ENCODE data around the gene MEGF6. TPM values are rescaled to one million over a fixed set of nuclear protein-coding genes. Genes with fewer than 3 reads are reported as not detected.

Gene MEGF6
- total and polyA plus RNA-seq, 4 donors = 53.7 to 332 (median 157) TPM

- Histone ChIP-seq H3K27ac (ENCODE audit: low read depth in 1 of 2, low read length in 2 of 2) (no peak overlapping the region), H3K27me3 (ENCODE audit: control insufficient read depth in 1 of 2, insufficient read depth in 2 of 2, low read length in 1 of 2) (no peaks in the 10 kb centered on the region), H3K4me1 (ENCODE audit: control insufficient read depth in 1 of 2, insufficient read depth in 2 of 2, low read length in 2 of 2) (no peaks in the 10 kb centered on the region), H3K9me3 (ENCODE audit: control insufficient read depth, low read length) (no peaks in the 10 kb centered on the region), H3K4me3 (ENCODE audit: low read length in 2 of 2) (no peak overlapping the region), H3K36me3 (ENCODE audit: control insufficient read depth in 1 of 2, insufficient read depth in 2 of 2, low read length in 1 of 2) (peaks cover under 1 to 5% of the 10 kb centered on the region in 2 donors)
- no peak for DNase-seq
- 94% methylated on average over 14 of the region's 14 CpGs for WGBS, 2 donors
- intact Hi-C loops (cut with DNase I) = no loop called here
- ATAC-seq (ENCODE audit: low FRiP score) = no peak
These were observed 126.3 kb downstream of the MEGF6 start for GRCh38 chr1:3485016-3485415.

DNA sequence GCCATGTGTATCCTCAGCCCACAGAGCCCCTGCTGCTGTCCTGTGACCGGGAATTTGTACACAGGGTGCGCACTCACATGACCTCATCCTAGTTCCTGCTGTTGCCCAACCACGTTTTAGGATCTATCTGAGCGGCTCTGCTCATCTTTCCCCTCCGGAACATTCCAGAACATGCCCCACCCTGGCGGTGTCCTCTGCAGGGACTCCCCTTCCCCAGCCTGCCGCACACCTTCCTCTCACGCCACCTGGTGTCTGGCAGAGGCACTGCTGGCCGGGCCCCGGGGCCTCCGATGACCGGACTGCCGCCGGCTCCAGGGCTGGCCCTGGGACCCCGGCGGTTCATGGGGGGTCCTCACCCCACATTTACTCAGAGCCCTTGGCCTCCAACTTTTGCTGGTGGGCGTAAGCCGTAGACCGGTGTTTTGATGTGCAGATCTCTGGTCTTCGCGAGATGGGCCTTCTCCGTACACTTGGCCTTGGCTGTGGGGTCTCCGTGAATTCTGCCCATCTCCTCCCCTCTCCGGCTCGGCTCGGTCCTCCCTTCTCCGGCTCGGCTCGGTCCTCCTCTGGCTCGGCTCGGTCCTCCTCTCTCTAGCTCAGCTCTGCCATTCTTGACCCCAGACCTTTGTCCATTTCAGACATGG lies 127.4 kb downstream of the MEGF6 start:
- no peaks in the 10 kb centered on the region for H3K27me3 ChIP-seq (ENCODE audit: control insufficient read depth in 1 of 2, insufficient read depth in 2 of 2, low read length in 1 of 2)
- no peak overlapping the region for H3K27ac ChIP-seq (ENCODE audit: low read depth in 1 of 2, low read length in 2 of 2)
- H3K4me1 ChIP-seq (ENCODE audit: control insufficient read depth in 1 of 2, insufficient read depth in 2 of 2, low read length in 2 of 2) = no peaks in the 10 kb centered on the region
- no peak overlapping the region for H3K4me3 ChIP-seq (ENCODE audit: low read length in 2 of 2)
- DNase-seq (no peak), ATAC-seq (ENCODE audit: low FRiP score) (peak; percentile 48)
- no peaks in the 10 kb centered on the region for H3K9me3 ChIP-seq (ENCODE audit: control insufficient read depth, low read length)
- intact Hi-C loops (cut with DNase I) = no loop called here
- 52 to 56% methylated on average over 31 of the region's 31 CpGs for WGBS, 2 donors
- H3K36me3 ChIP-seq (ENCODE audit: control insufficient read depth in 1 of 2, insufficient read depth in 2 of 2, low read length in 1 of 2) = peaks cover 0 to 3% of the 10 kb centered on the region in 2 donors

GRCh38 chr1:3483380-3483779 lies 127.9 kb downstream of the MEGF6 start:
- no peaks in the 10 kb centered on the region for H3K27me3 ChIP-seq (ENCODE audit: control insufficient read depth in 1 of 2, insufficient read depth in 2 of 2, low read length in 1 of 2)
- H3K27ac ChIP-seq (ENCODE audit: low read depth in 1 of 2, low read length in 2 of 2) = no peak overlapping the region
- ATAC-seq (ENCODE audit: low FRiP score) = peak; percentile 2
- no peaks in the 10 kb centered on the region for H3K9me3 ChIP-seq (ENCODE audit: control insufficient read depth, low read length)
- no peaks in the 10 kb centered on the region for H3K4me1 ChIP-seq (ENCODE audit: control insufficient read depth in 1 of 2, insufficient read depth in 2 of 2, low read length in 2 of 2)
- no peaks in the 10 kb centered on the region for H3K36me3 ChIP-seq (ENCODE audit: control insufficient read depth in 1 of 2, insufficient read depth in 2 of 2, low read length in 1 of 2)
- WGBS, 2 donors = 69 to 70% methylated on average over 14 of the region's 14 CpGs
- intact Hi-C loops (cut with DNase I) = no loop called here
- DNase-seq = no peak
- H3K4me3 ChIP-seq (ENCODE audit: low read length in 2 of 2) = no peak overlapping the region

GRCh38 chr1:3482378-3482849 lies 128.9 kb downstream of the MEGF6 start:
- Histone ChIP-seq H3K27me3 (ENCODE audit: control insufficient read depth in 1 of 2, insufficient read depth in 2 of 2, low read length in 1 of 2) (no peaks in the 10 kb centered on the region), H3K4me3 (ENCODE audit: low read length in 2 of 2) (no peak overlapping the region), H3K4me1 (ENCODE audit: control insufficient read depth in 1 of 2, insufficient read depth in 2 of 2, low read length in 2 of 2) (no peaks in the 10 kb centered on the region), H3K36me3 (ENCODE audit: control insufficient read depth in 1 of 2, insufficient read depth in 2 of 2, low read length in 1 of 2) (no peaks in the 10 kb centered on the region), H3K27ac (ENCODE audit: low read depth in 1 of 2, low read length in 2 of 2) (no peak overlapping the region), H3K9me3 (ENCODE audit: control insufficient read depth, low read length) (no peaks in the 10 kb centered on the region)
- intact Hi-C loops (cut with DNase I) = no loop called here
- 25 to 31% methylated on average over 18 of the region's 18 CpGs for WGBS, 2 donors
- no peak for ATAC-seq (ENCODE audit: low FRiP score)
- no peak for DNase-seq

DNA sequence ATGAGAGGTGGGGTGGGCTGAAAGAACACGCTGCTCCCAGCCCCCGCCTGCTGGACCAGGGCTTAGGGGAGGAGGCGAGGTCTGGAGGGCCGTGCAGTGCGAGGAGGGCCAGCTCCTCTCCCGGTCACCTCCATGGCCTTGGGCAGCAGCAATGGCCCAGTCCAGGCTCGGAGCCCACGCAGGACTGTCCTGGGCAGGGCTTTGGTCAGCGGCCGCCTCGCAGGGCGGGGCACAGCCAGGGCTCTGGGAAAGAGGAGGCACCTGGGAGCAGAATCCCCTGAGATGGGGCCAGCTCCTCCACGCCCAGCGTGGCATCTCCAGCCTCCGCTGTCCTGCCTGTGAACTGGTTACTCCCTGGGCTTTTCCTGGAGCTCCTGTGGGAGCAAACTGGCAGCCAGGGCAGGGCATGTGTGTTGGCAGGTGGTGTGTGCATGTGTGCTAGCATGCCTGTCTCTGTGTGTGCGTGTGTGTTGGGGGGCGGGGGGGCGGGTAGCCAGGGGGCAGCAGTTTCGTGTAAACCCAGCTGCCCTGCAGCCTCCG lies 129.4 kb downstream of the MEGF6 start:
- Histone ChIP-seq H3K27me3 (ENCODE audit: control insufficient read depth in 1 of 2, insufficient read depth in 2 of 2, low read length in 1 of 2) (no peaks in the 10 kb centered on the region), H3K9me3 (ENCODE audit: control insufficient read depth, low read length) (no peaks in the 10 kb centered on the region), H3K36me3 (ENCODE audit: control insufficient read depth in 1 of 2, insufficient read depth in 2 of 2, low read length in 1 of 2) (no peaks in the 10 kb centered on the region), H3K4me3 (ENCODE audit: low read length in 2 of 2) (no peak overlapping the region), H3K4me1 (ENCODE audit: control insufficient read depth in 1 of 2, insufficient read depth in 2 of 2, low read length in 2 of 2) (no peaks in the 10 kb centered on the region), H3K27ac (ENCODE audit: low read depth in 1 of 2, low read length in 2 of 2) (no peak overlapping the region)
- ATAC-seq (ENCODE audit: low FRiP score) (no peak), DNase-seq (no peak)
- 36 to 37% methylated on average over 19 to 20 of the region's 20 CpGs for WGBS, 2 donors
- intact Hi-C loops (cut with DNase I) = no loop called here

DNA sequence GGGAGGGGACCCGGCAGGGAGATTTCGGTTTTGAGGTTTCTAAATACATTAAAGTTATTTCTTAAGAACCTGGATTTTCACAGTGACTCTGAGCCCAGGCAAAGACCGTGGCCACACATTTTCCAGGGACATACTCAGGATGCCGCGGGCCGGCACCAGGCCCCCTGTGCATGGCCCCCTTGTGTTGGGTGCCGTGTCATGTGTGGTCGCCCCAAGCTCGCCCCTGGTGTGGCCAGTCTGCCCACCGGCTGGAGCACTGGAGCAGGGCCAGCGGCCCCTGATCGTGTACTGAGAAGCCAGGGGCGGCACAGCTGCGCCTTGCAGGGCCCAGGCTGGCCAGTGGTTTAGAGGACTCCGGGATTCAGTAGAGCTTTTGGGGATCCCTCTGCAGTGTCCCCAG lies 130.3 kb downstream of the MEGF6 start:
- intact Hi-C loops (cut with DNase I) = no loop called here
- WGBS, 2 donors = 31 to 34% methylated on average over 15 of the region's 15 CpGs
- no peak for ATAC-seq (ENCODE audit: low FRiP score)

DNA sequence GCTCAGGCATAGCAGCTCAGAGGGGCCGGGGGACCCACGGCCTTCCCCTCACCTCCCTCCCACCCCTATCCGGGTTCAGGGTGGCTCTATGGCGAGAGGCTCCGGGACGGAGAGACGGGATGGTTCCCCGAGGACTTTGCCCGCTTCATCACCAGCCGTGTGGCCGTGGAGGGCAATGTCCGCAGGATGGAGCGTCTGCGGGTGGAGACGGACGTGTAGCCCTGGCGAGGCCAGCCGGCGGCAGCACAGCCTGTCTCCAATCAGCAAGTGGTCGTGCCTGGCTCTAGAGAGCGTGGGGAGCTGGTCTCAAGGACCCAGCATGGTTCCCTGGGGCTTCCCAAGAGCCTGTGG lies 131.0 kb downstream of the MEGF6 start:
- Histone ChIP-seq H3K27me3 (ENCODE audit: control insufficient read depth in 1 of 2, insufficient read depth in 2 of 2, low read length in 1 of 2) (no peaks in the 10 kb centered on the region), H3K4me1 (ENCODE audit: control insufficient read depth in 1 of 2, insufficient read depth in 2 of 2, low read length in 2 of 2) (no peaks in the 10 kb centered on the region), H3K4me3 (ENCODE audit: low read length in 2 of 2) (no peak overlapping the region), H3K27ac (ENCODE audit: low read depth in 1 of 2, low read length in 2 of 2) (no peak overlapping the region), H3K36me3 (ENCODE audit: control insufficient read depth in 1 of 2, insufficient read depth in 2 of 2, low read length in 1 of 2) (no peaks in the 10 kb centered on the region), H3K9me3 (ENCODE audit: control insufficient read depth, low read length) (no peaks in the 10 kb centered on the region)
- intact Hi-C loops (cut with DNase I) = no loop called here
- no peak for DNase-seq
- 29 to 38% methylated on average over 15 to 21 of the region's 21 CpGs for WGBS, 2 donors
- ATAC-seq (ENCODE audit: low FRiP score) = no peak

More for the DNA sequence above, 130.3 kb downstream of the MEGF6 start:
- Histone ChIP-seq H3K27me3 (ENCODE audit: control insufficient read depth in 1 of 2, insufficient read depth in 2 of 2, low read length in 1 of 2) (no peaks in the 10 kb centered on the region), H3K4me1 (ENCODE audit: control insufficient read depth in 1 of 2, insufficient read depth in 2 of 2, low read length in 2 of 2) (no peaks in the 10 kb centered on the region), H3K4me3 (ENCODE audit: low read length in 2 of 2) (no peak overlapping the region), H3K27ac (ENCODE audit: low read depth in 1 of 2, low read length in 2 of 2) (no peak overlapping the region), H3K36me3 (ENCODE audit: control insufficient read depth in 1 of 2, insufficient read depth in 2 of 2, low read length in 1 of 2) (no peaks in the 10 kb centered on the region), H3K9me3 (ENCODE audit: control insufficient read depth, low read length) (no peaks in the 10 kb centered on the region)
- DNase-seq = no peak

GRCh38 chr1:3479511-3480368 lies 131.6 kb downstream of the MEGF6 start:
- Histone ChIP-seq H3K4me1 (ENCODE audit: control insufficient read depth in 1 of 2, insufficient read depth in 2 of 2, low read length in 2 of 2) (no peaks in the 10 kb centered on the region), H3K27me3 (ENCODE audit: control insufficient read depth in 1 of 2, insufficient read depth in 2 of 2, low read length in 1 of 2) (no peaks in the 10 kb centered on the region), H3K9me3 (ENCODE audit: control insufficient read depth, low read length) (no peaks in the 10 kb centered on the region), H3K4me3 (ENCODE audit: low read length in 2 of 2) (no peak overlapping the region), H3K27ac (ENCODE audit: low read depth in 1 of 2, low read length in 2 of 2) (no peak overlapping the region), H3K36me3 (ENCODE audit: control insufficient read depth in 1 of 2, insufficient read depth in 2 of 2, low read length in 1 of 2) (no peaks in the 10 kb centered on the region)
- DNase-seq (no peak), ATAC-seq (ENCODE audit: low FRiP score) (no peak)
- intact Hi-C loops (cut with DNase I) = no loop called here
- 53 to 64% methylated on average over 30 of the region's 30 CpGs for WGBS, 2 donors
